Breast epithelium (tissue), 4 donors: ENCODE measurements around the gene C1orf185. TPM values are rescaled to one million over a fixed set of nuclear protein-coding genes. Genes with fewer than 3 reads are reported as not detected.
"Not testable (repeated sequence)": the region's sequence is repeated elsewhere in the genome, so short reads cannot be mapped to it uniquely, and the experiment has no call there.

Experiments
- DNase-seq, 2 donors: peaks; one replicate each; pipeline ENCODE4 v3.0.0-alpha.2; 2019; ENCODE audit warnings: low spot score in 2 of 2
- H3K27ac ChIP-seq, 2 donors: fragments of 200-600 bp; sonication (generic) in 1 of 2; one replicate each; pipeline ENCODE4 v1.5.1; 2016 to 2019; ENCODE audit warnings: mild to moderate bottlenecking in 1 of 2
- H3K27me3 ChIP-seq, 2 donors: fragments of 200-600 bp; sonication (generic) in 1 of 2; one replicate each; pipeline versions ENCODE4 v1.5.1 to v1.6.0; 2017 to 2019; ENCODE audit warnings: control low read depth in 1 of 2, mild to moderate bottlenecking in 1 of 2
- H3K36me3 ChIP-seq: fragments of 200-600 bp; one replicate; pipeline ENCODE4 v1.5.1; 2019
- H3K4me1 ChIP-seq, 2 donors: fragments of 200-600 bp; sonication (generic); one replicate each; pipeline ENCODE4 v1.5.1; 2016 to 2019; ENCODE audit warnings: control low read depth in 1 of 2
- H3K4me3 ChIP-seq, 3 donors: fragments of 200-600 bp; sonication (generic); 1 replicate in 2 of 3; 2 replicates in 1 of 3; pipeline ENCODE4 v1.5.1; 2016 to 2019; ENCODE audit warnings: mild to moderate bottlenecking in 3 of 3, moderate library complexity in 2 of 3
- H3K9me3 ChIP-seq, 2 donors: fragments of 200-600 bp; sonication (generic) in 1 of 2; one replicate each; pipeline ENCODE4 v1.5.1; 2016 to 2019; ENCODE audit warnings: control low read depth in 1 of 2
- CTCF ChIP-seq, 3 donors: fragments of 450-650 bp; IDR thresholded peaks; one replicate each; pipeline ENCODE4 v1.5.1; 2016 to 2017; ENCODE audit warnings: antibody characterized with exemption in 3 of 3, mild to moderate bottlenecking in 3 of 3, moderate library complexity in 3 of 3
- POLR2A ChIP-seq: fragments of 450-650 bp; IDR thresholded peaks from one replicate; pipeline ENCODE4 v1.6.1; 2016; ENCODE audit warnings: antibody characterized with exemption, mild to moderate bottlenecking, moderate library complexity
- POLR2AphosphoS5 ChIP-seq, 3 donors: sonication (generic); formaldehyde crosslinking; IDR thresholded peaks; one replicate each; pipeline ENCODE4 v1.6.1; 2017; ENCODE audit warnings: antibody characterized with exemption in 3 of 3
- intact Hi-C: fragments of 100-400 bp; cut with DNase I; formaldehyde crosslinking; loops from one replicate; pipeline ENCODE4 v1.15.1; 2023; ENCODE audit warnings: low total_unique reads
- total RNA-seq, 3 donors: library from RNA; depleted of rRNA; stranded (reverse); fragments of >200 nt; gene quantifications; one replicate each; pipeline ENCODE4 v1.1.0, GENCODE V29; 2016

C1orf185 gene
- total RNA-seq, 3 donors from 2014 or later: not detected

- intact Hi-C loops: no loop called here
Measured at GRCh38 chr1:51170342-51170741, 68.3 kb downstream of the C1orf185 start.

GRCh38 chr1:51172811-51173210 is 70.8 kb downstream of the C1orf185 start:
- Histone ChIP-seq H3K9me3 (no peaks in the 10 kb centered on the region), H3K4me1 (no peaks in the 10 kb centered on the region), H3K36me3 (no peaks in the 10 kb centered on the region), H3K27me3 (no peaks in the 10 kb centered on the region), H3K4me3 (no peak overlapping the region), H3K27ac (no peak overlapping the region)
- TF ChIP-seq CTCF (IDR thresholded peaks at IDR 0.05) (no peak), POLR2AphosphoS5 (IDR thresholded peaks at IDR 0.05) (no peak), POLR2A (no peak)
- no peak for DNase-seq
- intact Hi-C loops: no loop called here

More at GRCh38 chr1:51170342-51170741, 68.3 kb downstream of the C1orf185 start:
- H3K9me3 ChIP-seq: no peaks in the 10 kb centered on the region
- TF ChIP-seq CTCF (IDR thresholded peaks at IDR 0.05): no peak
- no peak for TF ChIP-seq POLR2A
- no peak for TF ChIP-seq POLR2AphosphoS5 (IDR thresholded peaks at IDR 0.05)
- no peaks in the 10 kb centered on the region for H3K27me3 ChIP-seq
- no peak overlapping the region for H3K4me3 ChIP-seq
- no peaks in the 10 kb centered on the region for H3K36me3 ChIP-seq
- H3K4me1 ChIP-seq: no peaks in the 10 kb centered on the region
- DNase-seq: no peak
- no peak overlapping the region for H3K27ac ChIP-seq

- no peaks in the 10 kb centered on the region for H3K27me3 ChIP-seq
- no peak overlapping the region for H3K27ac ChIP-seq
- intact Hi-C loops: no loop called here
- no peak for TF ChIP-seq CTCF (IDR thresholded peaks at IDR 0.05)
- TF ChIP-seq POLR2AphosphoS5 (IDR thresholded peaks at IDR 0.05): no peak
- TF ChIP-seq POLR2A: no peak
- H3K36me3 ChIP-seq: no peaks in the 10 kb centered on the region
- no peak overlapping the region for H3K4me3 ChIP-seq
- H3K9me3 ChIP-seq: no peaks in the 10 kb centered on the region
- no peak for DNase-seq
- no peaks in the 10 kb centered on the region for H3K4me1 ChIP-seq
Measured at GRCh38 chr1:51175278-51175677, 73.2 kb downstream of the C1orf185 start.

- H3K4me1 ChIP-seq, H3K36me3 ChIP-seq, H3K4me3 ChIP-seq, H3K9me3 ChIP-seq, H3K27me3 ChIP-seq, DNase-seq, intact Hi-C loops, H3K27ac ChIP-seq: not testable (repeated sequence)
Measured at GRCh38 chr1:51177988-51178387, 76.0 kb downstream of the C1orf185 start.

- Histone ChIP-seq H3K4me3 (no peak overlapping the region), H3K4me1 (no peaks in the 10 kb centered on the region), H3K36me3 (no peaks in the 10 kb centered on the region), H3K27me3 (no peaks in the 10 kb centered on the region), H3K9me3 (no peaks in the 10 kb centered on the region), H3K27ac (no peak overlapping the region)
- DNase-seq: no peak
- intact Hi-C loops: no loop called here
- no peak for TF ChIP-seq CTCF (IDR thresholded peaks at IDR 0.05)
- TF ChIP-seq POLR2AphosphoS5 (IDR thresholded peaks at IDR 0.05): no peak
- TF ChIP-seq POLR2A: no peak
Measured at GRCh38 chr1:51188230-51188629, 86.2 kb downstream of the C1orf185 start.

GRCh38 chr1:51189421-51190073 is 87.5 kb downstream of the C1orf185 start:
- Histone ChIP-seq H3K36me3 (no peaks in the 10 kb centered on the region), H3K4me1 (no peaks in the 10 kb centered on the region), H3K9me3 (no peaks in the 10 kb centered on the region), H3K27me3 (no peaks in the 10 kb centered on the region), H3K4me3 (no peak overlapping the region), H3K27ac (no peak overlapping the region)
- no peak for DNase-seq
- intact Hi-C loops: no loop called here
- TF ChIP-seq CTCF (IDR thresholded peaks at IDR 0.05): peak; percentile 64 to 89 (median 85)
- no peak for TF ChIP-seq POLR2AphosphoS5 (IDR thresholded peaks at IDR 0.05)
- no peak for TF ChIP-seq POLR2A
